Upper lobe of right lung (tissue), 1 donor: ENCODE results near the gene FLT3. TPM values are rescaled to one million over a fixed set of nuclear protein-coding genes. Genes with fewer than 3 reads are reported as not detected.

Source experiments
- ATAC-seq: fragments of 200-7000 bp; cut with Tn5 transposase; one replicate; pipeline ENCODE4 v1.9.1; 2020; ENCODE audit warnings: mild to moderate bottlenecking, moderate library complexity
- DNase-seq: peaks from one replicate; pipeline ENCODE4 v3.0.0-alpha.2; 2020
- H3K27ac ChIP-seq: fragments of 200-600 bp; one replicate; pipeline ENCODE4 v1.8.0; 2022
- H3K27me3 ChIP-seq: fragments of 200-600 bp; one replicate; pipeline ENCODE4 v1.8.0; 2022; ENCODE audit warnings: mild to moderate bottlenecking
- H3K36me3 ChIP-seq: fragments of 200-600 bp; one replicate; pipeline ENCODE4 v1.8.0; 2022
- H3K4me1 ChIP-seq: fragments of 200-600 bp; one replicate; pipeline ENCODE4 v1.8.0; 2022
- H3K4me3 ChIP-seq: fragments of 200-600 bp; one replicate; pipeline ENCODE4 v1.8.0; 2022; ENCODE audit warnings: mild to moderate bottlenecking
- H3K9me3 ChIP-seq: fragments of 200-600 bp; one replicate; pipeline ENCODE4 v1.8.0; 2022
- intact Hi-C: fragments of 100-400 bp; cut with DNase I; formaldehyde crosslinking; loops from one replicate; pipeline ENCODE4 v1.11.0; 2022
- total RNA-seq: library from RNA; stranded (reverse); fragmentation: NEBNext Ultra II Directional; extraction: Animal tissue kit (Norgen Biotek cat#: 25700); gene quantifications from one replicate; pipeline ENCODE4 v1.2.1, GENCODE V29; 2021
- TF ChIP-seq, protein P1 (sequence below): fragments of 200-600 bp; IDR thresholded peaks from one replicate; pipeline ENCODE4 v1.8.0; 2022; ENCODE audit warnings: antibody characterized with exemption
- donor health status: DM: no; HTN: yes; CAD: no; lungs with severe emphysema.

The FLT3 gene
- total RNA-seq, 1 donor from 2014 or later: 1.1 TPM

DNA sequence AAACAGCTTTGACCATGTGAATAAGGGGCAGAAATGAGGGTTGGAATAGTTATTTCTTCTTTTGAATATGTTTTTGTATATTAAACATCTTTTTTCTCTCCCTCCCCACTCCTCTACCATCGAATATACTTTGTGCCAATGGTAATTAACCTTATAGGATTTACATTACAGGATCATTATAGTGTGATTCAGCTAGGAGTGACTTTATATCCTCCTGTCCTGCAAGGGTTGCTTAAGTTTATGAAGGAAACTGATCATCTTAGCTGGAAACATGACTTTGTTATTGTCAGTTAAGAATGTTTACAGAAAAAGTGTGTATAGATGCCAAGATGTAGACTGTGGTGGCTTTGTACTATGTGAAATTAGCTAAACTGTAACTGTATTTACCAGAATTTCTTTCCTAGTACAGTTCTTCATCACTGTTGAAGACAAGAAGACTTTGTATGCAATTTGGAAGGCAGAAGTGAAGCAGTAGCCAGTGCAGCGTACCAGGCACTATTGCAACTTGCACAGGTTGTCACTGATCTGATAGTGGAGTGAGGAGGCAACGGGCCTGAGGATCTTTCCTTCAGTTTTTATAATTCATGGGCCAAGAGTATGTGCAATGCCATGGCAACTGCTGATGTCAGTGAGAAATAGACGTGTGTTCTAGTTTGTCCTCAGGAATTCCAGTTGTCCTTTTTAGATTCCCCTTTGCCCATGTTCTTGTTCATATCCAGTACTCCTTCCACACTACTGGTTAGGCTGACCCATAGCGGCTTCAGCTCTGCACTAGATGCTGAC is 29.7 kb upstream of the FLT3 start:
- Histone ChIP-seq H3K4me1 (no peaks in the 10 kb centered on the region), H3K36me3 (no peaks in the 10 kb centered on the region), H3K9me3 (no peaks in the 10 kb centered on the region), H3K27me3 (no peaks in the 10 kb centered on the region), H3K4me3 (no peak overlapping the region), H3K27ac (no peak overlapping the region)
- intact Hi-C loops: no loop called here
- no peak for DNase-seq
- TF ChIP-seq, protein P1, sequence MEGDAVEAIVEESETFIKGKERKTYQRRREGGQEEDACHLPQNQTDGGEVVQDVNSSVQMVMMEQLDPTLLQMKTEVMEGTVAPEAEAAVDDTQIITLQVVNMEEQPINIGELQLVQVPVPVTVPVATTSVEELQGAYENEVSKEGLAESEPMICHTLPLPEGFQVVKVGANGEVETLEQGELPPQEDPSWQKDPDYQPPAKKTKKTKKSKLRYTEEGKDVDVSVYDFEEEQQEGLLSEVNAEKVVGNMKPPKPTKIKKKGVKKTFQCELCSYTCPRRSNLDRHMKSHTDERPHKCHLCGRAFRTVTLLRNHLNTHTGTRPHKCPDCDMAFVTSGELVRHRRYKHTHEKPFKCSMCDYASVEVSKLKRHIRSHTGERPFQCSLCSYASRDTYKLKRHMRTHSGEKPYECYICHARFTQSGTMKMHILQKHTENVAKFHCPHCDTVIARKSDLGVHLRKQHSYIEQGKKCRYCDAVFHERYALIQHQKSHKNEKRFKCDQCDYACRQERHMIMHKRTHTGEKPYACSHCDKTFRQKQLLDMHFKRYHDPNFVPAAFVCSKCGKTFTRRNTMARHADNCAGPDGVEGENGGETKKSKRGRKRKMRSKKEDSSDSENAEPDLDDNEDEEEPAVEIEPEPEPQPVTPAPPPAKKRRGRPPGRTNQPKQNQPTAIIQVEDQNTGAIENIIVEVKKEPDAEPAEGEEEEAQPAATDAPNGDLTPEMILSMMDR: no peak
- no peak for ATAC-seq

DNA sequence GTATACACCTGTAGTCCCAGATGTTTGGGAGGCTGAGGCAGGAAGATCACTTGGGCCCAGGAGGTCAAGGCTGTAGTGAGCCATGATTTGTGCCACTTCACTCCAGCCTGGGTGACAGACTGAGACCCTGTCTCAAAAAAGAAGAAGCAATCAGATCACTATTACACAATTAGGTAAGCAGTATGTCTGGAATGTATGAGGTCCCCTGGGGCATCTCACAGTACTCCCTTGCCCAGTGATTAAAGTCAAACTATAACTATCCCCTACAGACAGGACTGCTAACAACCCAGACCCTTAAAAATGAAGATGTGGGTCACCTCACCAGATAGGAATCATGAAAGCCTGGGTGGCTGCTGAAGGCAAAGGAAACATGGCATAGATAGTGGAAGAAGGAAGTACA is 28.6 kb upstream of the FLT3 start:
- Histone ChIP-seq H3K4me1 (no peaks in the 10 kb centered on the region), H3K27me3 (no peaks in the 10 kb centered on the region), H3K9me3 (no peaks in the 10 kb centered on the region), H3K4me3 (no peak overlapping the region), H3K36me3 (no peaks in the 10 kb centered on the region), H3K27ac (no peak overlapping the region)
- DNase-seq (no peak), ATAC-seq (no peak)
- TF ChIP-seq, protein P1: no peak
- intact Hi-C loops: no loop called here

DNA sequence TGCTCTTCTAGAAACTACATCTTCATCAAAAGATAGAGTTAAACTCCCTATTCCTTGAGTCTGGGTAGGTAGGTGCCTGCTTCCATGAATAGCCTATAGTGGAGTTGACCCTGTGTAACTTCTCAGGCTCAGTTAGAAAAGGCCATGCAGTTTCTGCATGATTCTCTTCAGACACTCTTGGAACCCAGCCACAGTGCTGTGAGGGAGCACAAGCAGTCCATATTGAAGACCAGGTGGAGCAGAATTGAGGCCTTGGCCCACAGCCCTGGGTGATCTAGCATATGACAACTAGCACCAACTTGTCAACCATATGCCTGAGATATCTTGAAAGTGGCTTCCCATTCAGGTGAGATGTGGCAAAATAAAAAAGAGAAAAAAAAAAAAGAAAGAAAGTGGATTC is 27.7 kb upstream of the FLT3 start:
- ATAC-seq (no peak), DNase-seq (no peak)
- no peak overlapping the region for H3K27ac ChIP-seq
- TF ChIP-seq, protein P1: no peak
- no peaks in the 10 kb centered on the region for H3K4me1 ChIP-seq
- H3K9me3 ChIP-seq: no peaks in the 10 kb centered on the region
- no peaks in the 10 kb centered on the region for H3K27me3 ChIP-seq
- intact Hi-C loops: no loop called here
- no peak overlapping the region for H3K4me3 ChIP-seq
- H3K36me3 ChIP-seq: no peaks in the 10 kb centered on the region

DNA sequence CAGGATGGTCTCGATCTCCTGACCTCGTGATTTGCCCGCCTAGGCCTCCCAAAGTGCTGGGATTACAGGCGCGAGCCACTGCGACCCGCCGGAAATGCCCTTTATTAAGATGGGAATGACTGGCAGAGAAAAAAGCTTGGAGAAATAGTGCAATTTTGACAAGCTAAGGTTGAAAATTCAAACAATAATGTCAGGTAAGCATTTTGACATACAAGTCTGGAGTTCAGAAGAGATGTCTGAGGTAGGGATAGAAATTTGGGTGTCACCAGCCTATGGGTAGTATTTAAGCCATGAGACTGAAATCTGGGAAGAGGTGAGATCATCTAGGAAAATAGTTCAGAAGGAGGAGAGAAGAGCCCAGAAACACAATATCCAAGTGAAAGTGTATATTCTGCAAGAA is 20.8 kb upstream of the FLT3 start:
- ATAC-seq: no peak
- Histone ChIP-seq H3K4me1 (no peaks in the 10 kb centered on the region), H3K9me3 (no peaks in the 10 kb centered on the region), H3K36me3 (no peaks in the 10 kb centered on the region), H3K27ac (no peak overlapping the region), H3K27me3 (peaks cover 4% of the 10 kb centered on the region), H3K4me3 (no peak overlapping the region)
- intact Hi-C loops: no loop called here
- TF ChIP-seq, protein P1: no peak
- no peak for DNase-seq

DNA sequence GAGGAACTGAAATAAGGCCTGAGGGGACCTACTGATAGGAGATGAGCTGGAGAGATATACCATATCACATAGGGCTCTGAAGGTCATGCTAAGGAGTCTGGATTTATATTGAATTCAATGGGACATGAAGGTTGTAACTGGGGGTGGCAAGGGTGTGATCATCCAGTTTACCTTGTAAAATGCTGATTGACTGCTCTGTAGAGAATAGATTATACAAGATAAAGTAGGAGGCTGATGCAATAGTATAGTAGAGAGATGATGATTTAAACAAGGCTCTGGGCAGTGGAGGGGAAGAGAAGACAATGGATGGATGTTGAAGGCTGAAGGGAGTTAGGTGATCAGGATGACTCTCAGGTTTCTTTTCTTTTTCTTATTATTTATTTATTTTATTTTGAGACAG is 19.9 kb upstream of the FLT3 start:
- ATAC-seq (no peak), DNase-seq (no peak)
- Histone ChIP-seq H3K4me3 (no peak overlapping the region), H3K27ac (no peak overlapping the region), H3K27me3 (peaks cover 4% of the 10 kb centered on the region), H3K4me1 (no peaks in the 10 kb centered on the region), H3K9me3 (no peaks in the 10 kb centered on the region), H3K36me3 (no peaks in the 10 kb centered on the region)
- intact Hi-C loops: no loop called here
- TF ChIP-seq, protein P1: no peak
